Uterus (tissue), 4 donors: ENCODE results near the gene LSAMP. TPM values are rescaled to one million over a fixed set of nuclear protein-coding genes. Genes with fewer than 3 reads are reported as not detected.

Source experiments
- DNase-seq, 2 donors: peaks; one replicate each; pipeline ENCODE4 v3.0.0-alpha.2; 2019 to 2020
- H3K27ac ChIP-seq, 2 donors: fragments of 200-600 bp; sonication (generic); 1 replicate in 1 of 2; 2 replicates in 1 of 2; pipeline ENCODE4 v1.5.1; 2016 to 2018
- H3K27me3 ChIP-seq, 2 donors: fragments of 200-600 bp; sonication (generic); one replicate each; pipeline ENCODE4 v1.5.1; 2018 to 2019; ENCODE audit warnings: control low read depth in 1 of 2
- H3K36me3 ChIP-seq, 2 donors: fragments of 200-600 bp; sonication (generic); one replicate each; pipeline ENCODE4 v1.5.1; 2019; ENCODE audit warnings: control low read depth in 1 of 2
- H3K4me1 ChIP-seq, 2 donors: fragments of 200-600 bp; sonication (generic); one replicate each; pipeline ENCODE4 v1.5.1; 2018 to 2019; ENCODE audit warnings: control low read depth in 1 of 2
- H3K4me3 ChIP-seq, 2 donors: fragments of 200-600 bp; sonication (generic); 1 replicate in 1 of 2; 2 replicates in 1 of 2; pipeline ENCODE4 v1.5.1; 2018 to 2019; ENCODE audit warnings: mild to moderate bottlenecking in 1 of 2
- H3K9me3 ChIP-seq, 2 donors: fragments of 200-600 bp; sonication (generic); one replicate each; pipeline ENCODE4 v1.5.1; 2019; ENCODE audit warnings: control low read depth in 1 of 2
- CTCF ChIP-seq, 4 experiments: fragments of 200-600 bp in 2 of 4; fragments of 450-650 bp in 2 of 4; sonication (generic) in 2 of 4; IDR thresholded peaks; one replicate each; pipeline ENCODE4 v1.5.1; 2016 to 2019; ENCODE audit warnings: antibody characterized with exemption in 4 of 4, mild to moderate bottlenecking in 2 of 4, moderate library complexity in 1 of 4
- POLR2A ChIP-seq, 2 donors: fragments of 450-650 bp; IDR thresholded peaks; one replicate each; pipeline ENCODE4 v1.6.1; 2016; ENCODE audit warnings: antibody characterized with exemption in 2 of 2, mild to moderate bottlenecking in 1 of 2, moderate library complexity in 1 of 2
- intact Hi-C: fragments of 100-400 bp; cut with DNase I; formaldehyde crosslinking; loops from one replicate; pipeline ENCODE4 v1.15.1; 2023; ENCODE audit warnings: low total_unique reads
- total RNA-seq, 4 donors: library from RNA; depleted of rRNA in 3 of 4; stranded (reverse); fragments of >200 nt in 3 of 4; gene quantifications; one replicate each; pipeline versions ENCODE4 v1.1.0 to v1.2.4, GENCODE V29; 2014 to 2023
- donor health status: DM: yes; HTN: yes; CAD: no.

The LSAMP gene
- total RNA-seq, 4 donors from 2014 or later, result 0.26 to 25.8 (median 1.8) TPM

DNA sequence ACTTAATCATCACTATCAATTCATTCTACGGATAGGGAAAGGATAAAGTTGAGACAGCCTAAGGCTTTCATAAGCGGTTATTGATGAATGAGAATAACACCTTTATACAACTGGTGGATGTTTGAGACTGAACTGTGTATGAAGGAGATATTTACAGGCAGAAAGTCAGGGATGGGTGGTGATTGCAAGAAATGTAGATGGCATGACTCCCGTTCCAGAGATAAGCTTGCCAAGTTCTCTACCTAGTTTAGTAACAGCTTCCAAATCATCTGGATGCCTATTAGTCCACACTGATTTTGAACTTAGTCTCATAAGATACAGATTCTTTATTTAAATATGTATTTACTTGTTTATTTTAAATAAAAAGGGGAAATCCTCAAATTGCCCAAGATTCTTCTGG, 463.2 kb downstream of the LSAMP start:
- Histone ChIP-seq H3K27ac (no peak overlapping the region), H3K4me1 (no peaks in the 10 kb centered on the region), H3K36me3 (no peaks in the 10 kb centered on the region), H3K27me3 (no peaks in the 10 kb centered on the region), H3K4me3 (no peak overlapping the region), H3K9me3 (no peaks in the 10 kb centered on the region)
- intact Hi-C loops, result no loop called here
- TF ChIP-seq CTCF (IDR thresholded peaks at IDR 0.05) (no peak), POLR2A (IDR thresholded peaks at IDR 0.05) (no peak)
- DNase-seq, result no peak

GRCh38 chr3:115980709-115981108, 464.6 kb downstream of the LSAMP start:
- no peak for DNase-seq
- H3K4me3 ChIP-seq, result no peak overlapping the region
- TF ChIP-seq CTCF (IDR thresholded peaks at IDR 0.05), result no peak
- no peak for TF ChIP-seq POLR2A (IDR thresholded peaks at IDR 0.05)
- intact Hi-C loops, result no loop called here
- no peak overlapping the region for H3K27ac ChIP-seq
- H3K27me3 ChIP-seq, result no peaks in the 10 kb centered on the region
- no peaks in the 10 kb centered on the region for H3K9me3 ChIP-seq
- no peaks in the 10 kb centered on the region for H3K4me1 ChIP-seq
- H3K36me3 ChIP-seq, result no peaks in the 10 kb centered on the region

DNA sequence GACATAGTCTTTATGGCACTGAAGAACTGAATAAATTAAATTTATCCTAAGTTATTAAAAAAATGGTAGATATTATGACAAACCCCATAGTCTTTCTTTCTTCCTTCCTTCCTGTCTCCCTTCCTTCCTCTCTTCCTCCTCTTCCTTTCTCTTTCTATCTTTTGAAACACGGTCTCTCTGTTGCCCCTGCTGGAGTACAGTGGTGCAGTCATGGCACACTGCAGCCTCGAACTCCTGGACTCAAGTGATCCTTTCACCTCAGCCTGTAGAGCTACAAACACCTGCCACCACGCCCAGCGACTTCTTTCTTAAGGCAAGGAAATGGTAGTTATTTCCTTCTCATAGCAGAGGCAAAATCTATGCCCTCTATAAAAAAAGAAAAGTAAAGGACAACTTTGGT, 467.4 kb downstream of the LSAMP start:
- intact Hi-C loops, result no loop called here
- Histone ChIP-seq H3K27ac (no peak overlapping the region), H3K36me3 (no peaks in the 10 kb centered on the region)

GRCh38 chr3:115975796-115976195, 469.5 kb downstream of the LSAMP start:
- H3K4me3 ChIP-seq, result no peak overlapping the region
- intact Hi-C loops, result no loop called here
- DNase-seq, result no peak
- peaks cover 0 to 5% of the 10 kb centered on the region in 2 donors for H3K27me3 ChIP-seq
- H3K36me3 ChIP-seq, result no peaks in the 10 kb centered on the region
- H3K9me3 ChIP-seq, result no peaks in the 10 kb centered on the region
- no peak overlapping the region for H3K27ac ChIP-seq
- TF ChIP-seq CTCF (IDR thresholded peaks at IDR 0.05) (no peak), POLR2A (IDR thresholded peaks at IDR 0.05) (no peak)
- no peaks in the 10 kb centered on the region for H3K4me1 ChIP-seq

More for the DNA sequence above, 467.4 kb downstream of the LSAMP start:
- TF ChIP-seq POLR2A (IDR thresholded peaks at IDR 0.05), result no peak
- TF ChIP-seq CTCF (IDR thresholded peaks at IDR 0.05), result no peak
- no peaks in the 10 kb centered on the region for H3K4me1 ChIP-seq
- H3K27me3 ChIP-seq, result no peaks in the 10 kb centered on the region
- no peak for DNase-seq
- H3K4me3 ChIP-seq, result no peak overlapping the region
- no peaks in the 10 kb centered on the region for H3K9me3 ChIP-seq

DNA sequence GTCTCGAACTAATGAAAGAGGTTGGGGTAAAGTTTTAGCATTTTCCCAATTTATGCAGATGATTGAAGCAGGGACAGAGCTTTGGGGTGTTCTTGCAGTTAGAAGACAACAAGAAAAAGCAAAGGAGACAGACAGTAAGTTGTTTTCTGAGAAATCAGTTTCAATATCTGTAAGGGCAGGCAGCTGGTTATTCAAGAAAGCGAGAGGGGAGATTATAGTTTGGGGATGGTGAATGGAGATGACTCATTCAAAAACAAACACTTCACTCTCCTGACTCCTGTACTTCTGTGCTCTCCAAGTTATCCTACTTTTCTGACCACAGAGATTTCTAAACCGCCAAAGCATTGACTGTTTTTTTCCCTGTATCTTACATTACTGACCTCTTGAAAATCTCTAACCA, 469.9 kb downstream of the LSAMP start:
- no peaks in the 10 kb centered on the region for H3K4me1 ChIP-seq
- DNase-seq, result no peak
- H3K27me3 ChIP-seq, result peaks cover 0 to 5% of the 10 kb centered on the region in 2 donors
- intact Hi-C loops, result no loop called here
- no peaks in the 10 kb centered on the region for H3K9me3 ChIP-seq
- no peak overlapping the region for H3K4me3 ChIP-seq
- H3K27ac ChIP-seq, result no peak overlapping the region
- H3K36me3 ChIP-seq, result no peaks in the 10 kb centered on the region
- TF ChIP-seq CTCF (IDR thresholded peaks at IDR 0.05) (no peak), POLR2A (IDR thresholded peaks at IDR 0.05) (no peak)
